Colonic mucosa (tissue), 4 donors: ENCODE measurements around the gene MOSPD2. TPM values are rescaled to one million over a fixed set of nuclear protein-coding genes. Genes with fewer than 3 reads are reported as not detected.

Experiments used
- DNase-seq: peaks from one replicate; pipeline ENCODE4 v3.0.0-alpha.2; 2020
- H3K27ac ChIP-seq: fragments of 200-600 bp; one replicate; pipeline ENCODE4 v1.8.0; 2021
- H3K27me3 ChIP-seq: fragments of 200-600 bp; one replicate; pipeline ENCODE4 v1.8.0; 2021
- H3K36me3 ChIP-seq: fragments of 200-600 bp; one replicate; pipeline ENCODE4 v1.8.0; 2021
- H3K4me1 ChIP-seq: fragments of 200-600 bp; one replicate; pipeline ENCODE4 v1.8.0; 2021; ENCODE audit warnings: mild to moderate bottlenecking
- H3K4me3 ChIP-seq: fragments of 200-600 bp; one replicate; pipeline ENCODE4 v1.8.0; 2021
- H3K9ac ChIP-seq, 2 donors: one replicate each; pipeline ENCODE4 v1.7.0; 2013; ENCODE audit warnings: control low read depth in 2 of 2, low read depth in 2 of 2, low read length in 2 of 2
- H3K9me3 ChIP-seq: fragments of 200-600 bp; one replicate; pipeline ENCODE4 v1.8.0; 2021
- intact Hi-C: fragments of 100-400 bp; cut with DNase I; formaldehyde crosslinking; loops from one replicate; pipeline ENCODE4 v1.14.1; 2022
- total RNA-seq, 2 donors: library from RNA; stranded (reverse); fragmentation: NEBNext Ultra II Directional in 1 of 2; extraction: Animal tissue kit (Norgen Biotek cat#: 25700) in 1 of 2; gene quantifications; one replicate each; pipeline ENCODE4 v1.2.1, GENCODE V29; 2021
- TF ChIP-seq, protein P1 (sequence below): fragments of 200-600 bp; IDR thresholded peaks from one replicate; pipeline ENCODE4 v1.8.0; 2022; ENCODE audit warnings: antibody characterized with exemption, mild to moderate bottlenecking
- donor health status: healthy.
- donor health status: DM: no; HTN: no; CAD: no.
- donor health status: DM: no; HTN: no; CAD: no.

The MOSPD2 gene
- total RNA-seq, 2 donors from 2014 or later: 8.7 to 11.0 TPM

DNA sequence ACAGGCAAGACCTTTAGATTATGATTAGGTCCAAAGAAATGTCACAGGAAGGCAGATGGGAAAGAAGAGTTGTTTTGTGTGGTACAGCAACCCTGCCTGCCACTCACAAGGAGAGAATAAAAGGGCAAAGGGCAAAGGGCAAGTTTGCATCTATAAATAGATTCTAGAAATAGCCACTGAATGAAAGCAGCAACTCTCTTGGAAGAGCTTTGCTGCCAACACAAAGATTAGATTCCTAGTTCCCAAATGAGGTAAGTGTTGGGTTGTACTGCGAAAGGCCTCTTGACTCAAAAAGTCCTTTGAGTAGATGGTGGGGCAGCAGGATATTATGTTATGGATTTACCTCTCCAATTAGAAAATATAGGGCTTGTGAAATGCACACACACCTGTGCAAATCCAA lies 61.2 kb downstream of the MOSPD2 start:
- no peaks in the 10 kb centered on the region for H3K36me3 ChIP-seq
- H3K9ac ChIP-seq: no peak overlapping the region
- no peak overlapping the region for H3K4me3 ChIP-seq
- intact Hi-C loops: no loop called here
- no peak for DNase-seq
- no peaks in the 10 kb centered on the region for H3K27me3 ChIP-seq
- no peaks in the 10 kb centered on the region for H3K4me1 ChIP-seq
- H3K27ac ChIP-seq: no peak overlapping the region
- TF ChIP-seq, protein P1, sequence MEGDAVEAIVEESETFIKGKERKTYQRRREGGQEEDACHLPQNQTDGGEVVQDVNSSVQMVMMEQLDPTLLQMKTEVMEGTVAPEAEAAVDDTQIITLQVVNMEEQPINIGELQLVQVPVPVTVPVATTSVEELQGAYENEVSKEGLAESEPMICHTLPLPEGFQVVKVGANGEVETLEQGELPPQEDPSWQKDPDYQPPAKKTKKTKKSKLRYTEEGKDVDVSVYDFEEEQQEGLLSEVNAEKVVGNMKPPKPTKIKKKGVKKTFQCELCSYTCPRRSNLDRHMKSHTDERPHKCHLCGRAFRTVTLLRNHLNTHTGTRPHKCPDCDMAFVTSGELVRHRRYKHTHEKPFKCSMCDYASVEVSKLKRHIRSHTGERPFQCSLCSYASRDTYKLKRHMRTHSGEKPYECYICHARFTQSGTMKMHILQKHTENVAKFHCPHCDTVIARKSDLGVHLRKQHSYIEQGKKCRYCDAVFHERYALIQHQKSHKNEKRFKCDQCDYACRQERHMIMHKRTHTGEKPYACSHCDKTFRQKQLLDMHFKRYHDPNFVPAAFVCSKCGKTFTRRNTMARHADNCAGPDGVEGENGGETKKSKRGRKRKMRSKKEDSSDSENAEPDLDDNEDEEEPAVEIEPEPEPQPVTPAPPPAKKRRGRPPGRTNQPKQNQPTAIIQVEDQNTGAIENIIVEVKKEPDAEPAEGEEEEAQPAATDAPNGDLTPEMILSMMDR: no peak
- H3K9me3 ChIP-seq: no peaks in the 10 kb centered on the region

DNA sequence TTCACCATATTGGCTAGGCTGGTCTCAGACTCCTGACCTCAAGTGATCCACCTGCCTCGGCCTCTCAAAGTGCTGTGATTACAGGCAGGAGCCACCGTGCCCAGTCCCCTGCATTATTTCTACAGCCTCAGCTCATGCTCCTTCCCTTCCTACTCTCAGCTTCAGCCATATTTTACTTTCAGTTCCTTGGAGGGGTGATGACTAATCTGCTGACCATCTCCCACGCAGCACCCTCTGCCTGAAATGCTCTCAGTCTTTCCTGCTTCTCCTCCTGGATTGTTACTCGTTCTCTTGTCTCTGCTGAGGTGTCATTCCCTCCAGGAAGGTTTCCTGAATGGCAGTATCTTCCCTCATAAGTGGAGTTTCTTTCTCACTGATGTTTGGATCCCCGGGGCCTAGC lies 63.3 kb downstream of the MOSPD2 start:
- Histone ChIP-seq H3K4me3 (no peak overlapping the region), H3K9ac (no peak overlapping the region), H3K27ac (no peak overlapping the region), H3K4me1 (no peaks in the 10 kb centered on the region), H3K36me3 (no peaks in the 10 kb centered on the region), H3K9me3 (no peaks in the 10 kb centered on the region), H3K27me3 (no peaks in the 10 kb centered on the region)
- no peak for DNase-seq
- intact Hi-C loops: no loop called here
- TF ChIP-seq, protein P1: no peak

DNA sequence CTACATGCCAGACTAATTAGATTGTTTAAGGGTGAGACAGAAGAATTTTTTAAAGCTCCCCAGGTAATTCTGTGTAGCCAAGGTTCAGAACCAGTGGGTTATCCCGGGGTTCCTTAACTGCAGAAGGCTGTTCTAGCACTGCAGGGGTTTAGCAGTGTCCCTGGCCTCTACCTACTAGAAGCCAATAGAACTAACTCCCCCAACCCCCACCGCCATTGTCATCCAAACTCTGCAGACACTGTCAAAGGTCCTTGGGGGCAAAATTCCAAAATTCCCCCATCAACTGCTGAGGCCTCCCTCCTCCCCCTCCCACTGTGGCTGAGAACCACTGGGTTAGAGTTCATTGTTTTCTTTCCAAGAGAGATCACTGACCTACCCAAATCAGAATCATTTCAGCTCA lies 66.4 kb downstream of the MOSPD2 start:
- no peak for DNase-seq
- H3K4me3 ChIP-seq: no peak overlapping the region
- no peaks in the 10 kb centered on the region for H3K4me1 ChIP-seq
- intact Hi-C loops: no loop called here
- no peaks in the 10 kb centered on the region for H3K9me3 ChIP-seq
- no peak overlapping the region for H3K27ac ChIP-seq
- TF ChIP-seq, protein P1: no peak
- no peaks in the 10 kb centered on the region for H3K27me3 ChIP-seq
- H3K36me3 ChIP-seq: no peaks in the 10 kb centered on the region
- no peak overlapping the region for H3K9ac ChIP-seq

DNA sequence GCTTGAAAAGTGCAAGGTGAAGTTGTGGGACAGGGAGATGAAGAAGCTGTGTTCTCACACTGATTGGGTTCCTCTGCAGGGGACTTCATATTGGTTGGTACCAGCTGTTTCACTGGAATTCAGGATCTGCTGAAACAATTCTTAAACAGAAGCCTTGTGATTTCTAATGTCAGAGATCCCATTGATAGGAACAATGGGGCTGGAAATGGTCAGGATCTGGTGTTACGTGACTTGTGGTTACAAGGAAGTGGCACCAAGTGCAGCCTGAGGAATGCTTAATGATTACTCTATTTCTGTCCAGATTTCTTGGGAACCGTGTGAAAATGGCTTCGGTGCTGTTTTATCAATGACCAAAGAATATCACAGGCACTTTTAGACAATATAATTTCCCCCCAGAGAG lies 68.1 kb downstream of the MOSPD2 start:
- Histone ChIP-seq H3K4me3 (no peak overlapping the region), H3K4me1 (no peaks in the 10 kb centered on the region), H3K27me3 (no peaks in the 10 kb centered on the region), H3K27ac (no peak overlapping the region), H3K9ac (no peak overlapping the region), H3K9me3 (no peaks in the 10 kb centered on the region), H3K36me3 (no peaks in the 10 kb centered on the region)
- DNase-seq: no peak
- TF ChIP-seq, protein P1: no peak
- intact Hi-C loops: no loop called here

DNA sequence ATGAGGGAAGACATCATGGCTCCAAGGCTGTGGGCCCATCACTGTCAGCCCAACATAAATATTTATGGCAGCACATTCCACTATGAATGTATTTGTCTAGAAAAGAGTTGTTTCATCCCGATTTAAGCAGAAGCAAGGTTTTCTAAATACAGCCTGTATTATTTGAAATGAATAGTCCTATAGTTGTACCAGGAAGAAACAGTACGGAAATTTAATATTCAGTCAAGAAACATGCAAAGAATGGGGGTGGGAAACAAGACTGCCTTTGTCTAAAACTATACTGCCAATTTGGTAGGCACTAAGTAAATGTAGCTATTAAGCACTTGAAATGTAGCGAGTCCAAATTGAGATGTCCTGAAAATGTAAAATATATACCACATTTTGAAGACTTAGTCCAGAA lies 69.1 kb downstream of the MOSPD2 start:
- Histone ChIP-seq H3K36me3 (no peaks in the 10 kb centered on the region), H3K9me3 (no peaks in the 10 kb centered on the region), H3K27ac (no peak overlapping the region), H3K4me3 (no peak overlapping the region), H3K4me1 (no peaks in the 10 kb centered on the region), H3K27me3 (no peaks in the 10 kb centered on the region), H3K9ac (no peak overlapping the region)
- DNase-seq: no peak
- TF ChIP-seq, protein P1: no peak
- intact Hi-C loops: no loop called here

DNA sequence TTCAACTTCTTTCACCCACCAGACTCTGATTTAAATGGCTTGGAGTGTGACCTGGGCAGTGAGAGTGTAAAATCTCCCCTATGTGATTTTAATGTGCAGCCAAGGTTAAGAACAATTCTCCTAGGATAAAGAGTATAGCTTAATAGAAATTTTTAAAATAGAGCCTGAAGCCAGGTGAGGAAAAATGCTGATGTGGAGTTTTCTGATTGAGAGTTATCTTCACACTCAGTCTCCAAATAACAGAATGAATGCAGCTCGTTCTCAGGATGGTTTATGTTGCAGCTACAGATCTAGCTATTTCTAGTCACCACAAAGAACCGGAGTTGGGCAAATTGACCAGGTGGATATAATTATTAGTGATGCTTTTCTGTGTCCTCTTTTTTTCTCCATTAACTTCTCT lies 70.7 kb downstream of the MOSPD2 start:
- no peaks in the 10 kb centered on the region for H3K36me3 ChIP-seq
- H3K27me3 ChIP-seq: no peaks in the 10 kb centered on the region
- no peaks in the 10 kb centered on the region for H3K4me1 ChIP-seq
- intact Hi-C loops: no loop called here
- H3K27ac ChIP-seq: no peak overlapping the region
- no peak for DNase-seq
- no peaks in the 10 kb centered on the region for H3K9me3 ChIP-seq
- TF ChIP-seq, protein P1: no peak
- H3K9ac ChIP-seq: no peak overlapping the region
- H3K4me3 ChIP-seq: no peak overlapping the region
